Epidermal melanocyte (primary cell): ENCODE results near the gene TASP1.

ENCODE experiments used
- DNase-seq: peaks from one replicate; pipeline ENCODE4 v3.0.0; 2011; ENCODE audit warnings: low spot score; ENCODE audit not compliant: insufficient read length

The TASP1 gene

GRCh38 chr20:13571662-13572061 is 67.1 kb downstream of the TASP1 start:
- no peak for DNase-seq

DNA sequence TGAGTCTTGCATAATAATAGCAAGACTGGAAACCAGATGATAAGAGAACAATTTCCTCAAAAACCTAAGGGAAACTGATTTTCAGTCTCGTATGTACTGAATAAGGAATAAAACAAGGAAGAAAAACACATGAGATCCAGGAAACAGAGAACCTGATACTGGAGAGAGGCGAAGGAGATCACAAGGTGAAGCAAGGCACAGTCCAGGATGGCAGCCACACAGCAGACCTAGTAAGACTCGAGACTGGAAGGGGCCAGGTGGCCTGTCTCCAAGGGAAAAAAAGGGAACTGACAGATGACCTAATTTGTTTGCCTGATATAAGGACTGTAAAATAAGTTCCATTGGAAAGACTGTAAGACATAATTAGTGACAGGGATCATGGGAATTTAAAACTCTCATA is 71.1 kb downstream of the TASP1 start:
- no peak for DNase-seq

- no peak for DNase-seq
Measured at GRCh38 chr20:13563854-13564253, 74.9 kb downstream of the TASP1 start.

DNA sequence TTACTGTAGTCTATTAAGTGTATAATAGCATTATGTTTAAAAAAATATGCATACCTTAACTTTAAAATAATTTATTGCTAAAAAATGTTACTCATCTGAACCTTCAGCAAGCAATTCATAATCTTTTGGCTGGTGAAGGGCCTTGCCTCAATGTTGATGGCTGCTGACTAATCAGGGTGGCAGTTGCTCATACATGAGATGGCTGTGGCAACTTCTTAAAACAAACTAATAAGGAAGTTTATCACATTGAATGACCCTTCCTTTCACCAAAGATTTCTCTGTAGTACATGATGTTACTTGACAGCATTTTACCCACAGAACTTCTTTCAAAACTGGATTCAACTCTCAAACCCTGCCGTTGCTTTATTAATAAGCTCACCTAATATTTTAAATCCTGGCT is 84.0 kb downstream of the TASP1 start:
- no peak for DNase-seq

DNA sequence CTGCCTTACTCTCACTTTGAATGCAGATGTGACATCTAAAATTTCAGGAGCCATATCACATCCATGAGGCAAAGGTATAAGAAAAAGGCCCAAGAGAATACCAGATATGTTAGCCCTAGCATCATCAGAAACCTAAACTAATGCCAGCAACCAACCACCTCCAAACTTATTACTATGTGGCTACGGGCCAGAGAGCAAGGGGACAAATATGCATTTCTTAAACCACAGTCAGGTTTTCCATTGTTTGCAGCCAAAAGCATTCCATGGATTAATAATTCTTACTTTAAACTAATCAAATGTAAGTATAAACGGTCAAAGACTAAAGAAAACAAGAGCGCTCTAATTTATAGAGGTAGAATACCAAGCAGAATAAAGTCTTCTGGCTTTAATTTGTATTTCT is 84.7 kb downstream of the TASP1 start:
- DNase-seq, result no peak

DNA sequence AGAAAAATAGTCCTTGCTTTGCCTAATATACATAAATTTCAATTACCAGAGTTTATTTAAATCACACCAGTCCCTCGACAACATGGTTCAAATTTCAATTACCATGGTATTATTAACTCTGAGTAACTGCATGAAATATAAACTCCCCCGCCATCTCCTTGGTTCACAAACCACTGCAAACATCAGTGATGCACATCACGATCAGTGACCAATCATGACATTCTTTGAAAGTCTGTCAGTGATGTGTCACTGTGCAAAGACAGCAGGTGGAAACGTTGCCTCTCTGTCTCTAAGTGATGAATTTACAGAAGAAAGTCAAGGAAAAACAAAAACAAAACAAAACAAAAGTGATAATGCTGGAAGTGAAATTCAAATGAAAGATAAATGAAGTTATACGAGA is 86.7 kb downstream of the TASP1 start:
- DNase-seq, result no peak

- DNase-seq, result no peak
Measured at GRCh38 chr20:13549451-13549850, 89.3 kb downstream of the TASP1 start.

- peak; percentile 24 for DNase-seq
Measured at GRCh38 chr20:13546497-13547131, 92.1 kb downstream of the TASP1 start.

- no peak for DNase-seq
Measured at GRCh38 chr20:13545790-13546189, 92.9 kb downstream of the TASP1 start.

DNA sequence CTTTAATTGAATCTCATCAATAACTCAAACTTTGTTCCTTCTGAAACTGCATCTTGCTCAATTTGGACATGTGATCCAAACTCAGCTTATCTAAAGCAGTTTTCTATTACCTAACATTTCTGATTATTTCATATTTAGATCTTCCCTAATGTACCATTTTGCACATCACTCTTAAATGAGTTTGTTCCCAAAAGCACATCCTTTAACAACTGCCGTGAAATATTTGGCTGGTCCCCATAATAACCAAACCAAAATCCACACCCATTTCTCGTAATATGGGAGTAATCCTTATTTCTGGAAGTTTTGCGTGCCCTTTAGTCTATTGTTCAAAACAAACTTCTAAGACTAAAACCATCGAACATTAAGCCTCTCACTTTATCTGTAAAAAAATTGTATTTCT is 94.9 kb downstream of the TASP1 start:
- no peak for DNase-seq

DNA sequence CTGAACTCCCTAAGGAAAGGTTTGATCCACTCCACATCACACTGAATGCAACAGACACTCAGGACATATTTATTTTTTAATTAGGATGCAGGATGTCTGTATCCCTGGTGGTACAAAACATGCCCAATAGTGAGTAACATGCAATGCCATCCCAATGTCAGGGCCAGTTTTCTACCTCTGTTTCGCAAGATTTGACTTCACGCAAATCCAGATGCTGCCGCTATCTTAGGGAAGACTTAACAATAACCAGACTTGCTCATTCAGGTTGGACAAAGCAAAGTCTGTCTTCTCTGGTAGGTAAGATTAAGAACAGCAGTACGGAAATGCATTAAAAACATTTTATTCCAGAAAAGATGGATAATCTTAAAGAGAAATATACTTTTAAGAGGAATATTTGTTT is 103.1 kb downstream of the TASP1 start:
- no peak for DNase-seq

- DNase-seq, result no peak
Measured at GRCh38 chr20:13533946-13534345, 104.8 kb downstream of the TASP1 start.

- DNase-seq, result no peak
Measured at GRCh38 chr20:13530146-13530545, 108.6 kb downstream of the TASP1 start.

- no peak for DNase-seq
Measured at GRCh38 chr20:13526551-13526950, 112.2 kb downstream of the TASP1 start.

DNA sequence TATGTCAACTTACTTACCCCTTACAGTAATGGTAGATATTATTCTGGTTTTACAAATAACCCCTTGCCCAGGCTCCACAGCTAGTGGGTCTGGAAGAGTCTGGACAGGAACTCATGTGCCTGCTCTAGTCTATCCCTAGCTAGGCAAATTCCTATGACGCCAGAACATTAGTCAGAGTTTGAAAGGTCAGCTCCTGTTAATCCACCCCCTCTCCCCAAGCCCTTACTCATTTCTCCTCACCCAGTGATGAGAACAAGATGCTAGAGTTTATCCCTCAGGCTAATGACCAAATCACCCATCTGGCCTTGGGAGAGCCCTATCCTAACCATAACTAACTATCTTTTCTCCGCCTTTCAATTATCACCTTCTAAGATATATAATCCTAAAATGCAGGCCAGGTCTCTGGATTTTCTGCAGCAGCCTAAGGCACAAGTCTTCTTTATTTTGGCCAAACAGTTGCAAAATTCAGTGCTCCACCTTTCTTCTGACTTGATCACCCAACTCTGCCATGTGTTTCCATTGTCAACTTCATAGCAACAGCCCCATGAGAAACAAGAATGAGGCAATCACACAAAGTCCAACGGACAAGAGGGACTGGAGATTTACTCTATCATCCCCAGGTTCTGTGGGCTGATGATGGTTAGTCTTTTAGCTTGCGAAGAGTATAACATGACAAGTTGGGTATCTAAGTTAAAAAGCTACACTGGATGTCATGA is 113.3 kb downstream of the TASP1 start:
- DNase-seq, result peak; percentile 56

- no peak for DNase-seq
Measured at GRCh38 chr20:13524339-13524738, 114.4 kb downstream of the TASP1 start.

GRCh38 chr20:13517831-13518230 is 120.9 kb downstream of the TASP1 start:
- DNase-seq, result no peak

DNA sequence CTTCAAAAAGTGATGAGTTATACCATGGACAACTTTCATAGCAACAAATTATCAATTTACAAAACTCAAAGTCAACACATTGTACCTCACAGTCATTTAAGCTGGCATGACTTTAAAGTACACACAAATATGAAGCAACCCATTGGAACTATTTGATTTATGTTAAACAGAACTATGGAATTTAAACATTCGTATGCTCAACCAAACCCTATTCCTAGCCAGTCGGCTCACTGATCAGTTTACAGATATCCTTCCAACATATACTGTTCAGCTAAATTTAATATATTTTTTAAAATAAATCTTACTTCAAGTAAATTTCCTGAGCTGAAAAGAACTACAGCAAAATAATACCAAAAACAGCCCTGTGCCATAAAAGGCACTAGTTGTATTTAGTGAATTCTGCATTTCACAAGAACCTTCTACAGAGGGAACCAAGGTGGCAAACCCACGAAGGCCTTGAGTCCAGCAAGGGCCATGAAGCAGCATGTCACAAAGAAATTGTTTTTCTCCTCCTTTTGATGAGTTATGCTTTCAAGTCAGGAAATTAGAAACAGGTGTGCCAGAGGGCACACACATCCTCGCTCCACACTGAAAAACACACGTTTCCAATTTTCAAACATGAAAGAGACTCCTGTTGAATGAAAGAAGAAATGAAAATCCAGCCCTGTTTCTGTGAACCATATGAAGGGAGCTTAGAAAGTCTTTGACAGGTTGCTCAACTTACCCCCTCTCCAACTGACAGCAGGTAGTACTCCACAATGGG is 122.8 kb downstream of the TASP1 start:
- no peak for DNase-seq

GRCh38 chr20:13515291-13515690 is 123.4 kb downstream of the TASP1 start:
- DNase-seq, result no peak

- no peak for DNase-seq
Measured at GRCh38 chr20:13510837-13511488, 127.8 kb downstream of the TASP1 start.

DNA sequence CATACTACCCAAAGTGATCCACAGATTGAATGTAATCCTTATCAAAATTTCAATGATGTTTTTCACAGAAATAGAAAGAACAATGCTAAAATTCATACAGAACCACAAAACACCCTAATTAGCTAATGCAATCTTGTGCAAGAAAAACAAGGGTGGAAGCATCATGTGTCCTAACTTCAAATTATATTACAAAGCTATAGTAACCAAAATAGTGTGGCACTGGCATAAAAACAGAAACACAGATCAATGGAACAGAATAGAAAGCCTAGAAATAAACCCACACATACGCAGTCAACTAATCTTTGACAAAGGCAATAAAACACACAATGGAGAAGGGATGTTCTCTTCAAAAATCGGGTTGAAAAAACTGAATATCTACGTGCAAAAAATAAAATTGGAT is 131.1 kb downstream of the TASP1 start:
- DNase-seq, result no peak

DNA sequence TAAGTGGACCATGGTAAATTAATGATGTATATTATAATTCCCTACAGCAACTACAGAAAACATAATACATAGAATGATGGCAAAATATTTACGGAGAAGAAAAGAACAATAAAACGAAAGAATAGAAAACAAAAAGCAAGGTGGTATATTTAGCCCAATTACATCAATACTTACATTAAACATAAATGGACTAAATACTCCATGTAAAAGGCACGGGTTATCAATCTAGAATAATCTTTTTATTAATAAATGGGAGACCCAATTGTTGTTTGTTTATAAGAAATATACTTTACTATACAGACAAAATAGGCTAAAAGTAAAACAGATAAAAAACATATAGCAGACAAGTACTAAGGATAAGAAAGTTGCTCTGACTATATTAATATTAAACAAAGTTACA is 137.2 kb downstream of the TASP1 start:
- DNase-seq, result no peak
